Measurements from ENCODE around the gene CEP63. TPM values are rescaled to one million over a fixed set of nuclear protein-coding genes. Genes with fewer than 3 reads are reported as not detected.

Gene CEP63
- total RNA-seq, 1 experiment from 2014 or later = 36.1 TPM

DNA sequence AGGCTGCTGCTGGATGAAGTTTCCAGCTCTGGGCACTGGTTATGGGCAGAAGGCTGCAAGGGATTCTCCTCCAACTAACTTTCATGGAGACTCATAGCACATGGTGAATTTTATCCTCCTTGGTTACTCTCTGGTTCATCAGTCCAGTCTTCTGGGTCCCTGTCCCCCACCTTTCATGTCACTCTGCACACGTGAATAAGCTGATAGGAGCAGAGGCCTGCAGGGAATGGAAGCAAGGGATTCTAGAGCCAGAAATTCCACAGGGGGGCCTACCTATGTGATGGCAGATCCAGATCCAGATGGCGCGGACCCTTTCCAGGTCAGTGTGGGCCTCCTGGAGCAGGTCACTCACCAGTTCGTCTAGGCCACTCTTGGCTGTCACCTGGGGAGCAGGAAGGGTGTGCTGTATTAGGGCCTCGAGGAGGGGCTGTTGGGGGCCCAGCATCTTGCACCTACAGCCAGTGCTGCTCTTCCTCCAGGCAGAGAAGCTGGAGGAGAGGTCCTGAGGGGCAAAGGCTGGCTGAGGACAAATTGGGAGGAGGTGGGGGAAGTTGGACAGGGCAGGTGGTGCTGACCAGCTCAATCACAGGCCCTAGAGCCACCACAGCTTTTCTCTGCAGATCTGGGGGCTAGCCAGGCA lies 134.7 kb downstream of the CEP63 start:
- Histone ChIP-seq H3K27ac (no peak overlapping the region), H3K36me3 (no peaks in the 10 kb centered on the region), H3K27me3 (0 out of 2 replicates have a peak, but pooled peaks cover 5% of the 10 kb centered on the region), H3K4me3 (no peak overlapping the region), H3K4me1 (no peaks in the 10 kb centered on the region), H3K9me3 (replicated peaks) (no peaks in the 10 kb centered on the region)
- no peak for DNase-seq

DNA sequence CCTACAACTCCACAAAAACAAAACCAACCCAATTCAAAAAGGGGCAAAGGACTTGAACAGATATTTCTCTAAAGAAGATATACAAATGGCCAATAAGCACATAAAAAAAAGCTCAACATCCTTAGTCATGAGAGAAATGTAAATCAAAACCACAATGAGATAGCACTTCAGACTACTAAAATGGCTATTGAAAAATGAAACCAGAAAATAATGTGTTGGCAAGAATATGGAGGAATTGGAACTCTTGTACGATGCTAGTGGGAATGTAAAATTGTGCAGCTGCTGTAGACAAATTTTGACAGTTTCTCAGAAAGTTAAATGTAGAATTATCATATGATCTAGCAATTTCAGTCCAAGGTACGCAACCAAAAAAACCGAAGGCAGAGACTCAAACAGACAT lies 136.0 kb downstream of the CEP63 start:
- Histone ChIP-seq H3K4me1 (no peaks in the 10 kb centered on the region), H3K27me3 (0 out of 2 replicates have a peak, but pooled peaks cover 5% of the 10 kb centered on the region), H3K4me3 (no peak overlapping the region), H3K9me3 (replicated peaks) (no peaks in the 10 kb centered on the region), H3K36me3 (no peaks in the 10 kb centered on the region), H3K27ac (no peak overlapping the region)
- DNase-seq = no peak

DNA sequence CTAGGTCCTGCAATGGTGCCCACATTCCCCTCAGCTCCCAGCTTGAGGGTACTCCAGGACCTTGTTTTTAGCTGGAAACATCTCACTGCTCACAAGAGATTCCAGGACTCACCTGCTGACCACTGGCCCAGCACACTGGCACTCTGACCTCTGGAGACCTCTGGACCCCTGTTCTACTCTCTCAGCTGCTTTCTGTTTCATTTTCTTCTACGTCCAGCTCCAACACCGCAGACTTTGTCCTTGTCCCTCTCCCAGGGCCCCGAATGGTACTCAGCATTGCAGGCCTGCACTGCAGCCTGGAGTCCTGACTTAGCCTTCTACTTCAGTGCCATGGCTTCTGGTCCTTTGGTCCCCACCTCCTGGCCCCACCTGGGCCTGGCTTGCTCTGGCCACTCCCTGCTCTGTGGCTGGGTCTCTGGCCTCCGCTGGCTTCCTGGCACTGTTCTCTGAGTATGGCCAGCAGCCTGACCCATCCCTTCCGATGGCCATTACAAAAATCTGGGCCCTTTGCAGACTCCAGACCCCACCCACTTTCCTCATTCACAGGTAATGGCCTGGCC lies 137.0 kb downstream of the CEP63 start:
- 0 out of 2 replicates have a peak, but pooled peaks cover 5% of the 10 kb centered on the region for H3K27me3 ChIP-seq
- no peaks in the 10 kb centered on the region for H3K4me1 ChIP-seq
- DNase-seq = no peak
- H3K4me3 ChIP-seq = no peak overlapping the region
- no peak overlapping the region for H3K27ac ChIP-seq
- H3K9me3 ChIP-seq (replicated peaks) = no peaks in the 10 kb centered on the region
- no peaks in the 10 kb centered on the region for H3K36me3 ChIP-seq

DNA sequence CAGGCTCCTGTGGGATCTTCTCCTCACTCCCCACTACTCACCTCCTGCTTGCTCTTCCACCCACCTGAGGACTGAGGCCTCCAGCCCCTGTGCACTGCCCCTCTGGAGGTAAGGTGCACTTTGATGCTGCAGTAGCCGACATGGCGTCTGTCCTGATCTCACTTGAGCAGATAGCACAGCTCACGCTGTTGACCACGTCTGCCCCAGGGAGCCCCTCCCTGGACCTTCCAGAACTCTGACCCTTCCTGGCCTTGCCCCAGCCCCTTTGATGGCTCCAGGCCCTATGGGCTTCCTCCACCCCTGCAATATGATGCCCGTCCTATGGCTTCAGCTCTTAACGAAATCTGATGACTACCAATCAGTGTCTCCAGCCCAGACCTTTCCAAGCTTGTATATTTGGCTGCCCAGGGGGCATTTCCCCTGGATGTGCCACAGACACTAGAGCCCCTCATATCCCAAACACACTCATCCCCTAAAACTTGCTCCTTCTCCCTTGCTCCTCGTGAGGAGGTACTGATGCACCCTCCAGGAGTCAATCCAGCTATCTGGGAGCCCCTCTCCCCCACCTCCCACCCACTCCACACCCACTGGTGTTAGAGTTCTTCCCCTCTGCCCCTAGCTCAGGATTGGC lies 137.9 kb downstream of the CEP63 start:
- no peak for DNase-seq

More for the DNA sequence above, 137.9 kb downstream of the CEP63 start:
- H3K27ac ChIP-seq = no peak overlapping the region
- no peaks in the 10 kb centered on the region for H3K9me3 ChIP-seq (replicated peaks)
- no peaks in the 10 kb centered on the region for H3K36me3 ChIP-seq
- H3K4me1 ChIP-seq = no peaks in the 10 kb centered on the region
- 0 out of 2 replicates have a peak, but pooled peaks cover 5% of the 10 kb centered on the region for H3K27me3 ChIP-seq
- no peak overlapping the region for H3K4me3 ChIP-seq

Other genes with a start within 250 kb of the CEP63 start
- gene RYK, start 235.2 kb upstream of the CEP63 start, total RNA-seq (2014; rRNA removed; shearing (Covaris generic)) = 88.6 and 91.7 TPM in 2 replicates
- gene AMOTL2, start 111.6 kb upstream of the CEP63 start, total RNA-seq (2014; rRNA removed; shearing (Covaris generic)) = 18.8 and 19.0 TPM in 2 replicates
- 70.1 and 76.2 TPM in 2 replicates for gene ANAPC13, start 72 bp upstream of the CEP63 start, total RNA-seq (2014; rRNA removed; shearing (Covaris generic))
- not detected in 2 replicates for gene KY, start 165.0 kb downstream of the CEP63 start, total RNA-seq (2014; rRNA removed; shearing (Covaris generic))

Measured in SJCRH30 (cell line).